Karpas-422 (cell line): ENCODE measurements around the gene MBL2. TPM values are rescaled to one million over a fixed set of nuclear protein-coding genes. Genes with fewer than 3 reads are reported as not detected.

Source experiments
- DNase-seq: peaks from one replicate; pipeline ENCODE4 v3.0.0-alpha.2; 2015
- H2AFZ ChIP-seq: fragments of 200-600 bp; sonication (generic); 2 replicates; pipeline ENCODE4 v1.6.1; 2014; ENCODE audit warnings: antibody characterized with exemption, low read length, mixed read lengths
- H3K27ac ChIP-seq: fragments of 200-600 bp; sonication (generic); 2 replicates; pipeline ENCODE4 v1.5.1; 2014; ENCODE audit warnings: mild to moderate bottlenecking, low read length, moderate library complexity
- H3K27me3 ChIP-seq: fragments of 200-600 bp; sonication (generic); 2 replicates; pipeline ENCODE4 v1.6.1; 2014; ENCODE audit warnings: low read length, mixed read lengths
- H3K36me3 ChIP-seq: fragments of 200-600 bp; sonication (generic); 2 replicates; pipeline ENCODE4 v1.6.1; 2014; ENCODE audit warnings: low read length, mixed read lengths; ENCODE audit not compliant: insufficient read depth
- H3K4me1 ChIP-seq: fragments of 200-600 bp; sonication (generic); 2 replicates; pipeline ENCODE4 v1.6.1; 2014; ENCODE audit warnings: mild to moderate bottlenecking, low read length, mixed read lengths
- H3K4me2 ChIP-seq: fragments of 200-600 bp; sonication (generic); 2 replicates; pipeline ENCODE4 v1.6.1; 2014; ENCODE audit warnings: low read length, low read depth, mild to moderate bottlenecking; ENCODE audit not compliant: poor library complexity, severe bottlenecking
- H3K4me3 ChIP-seq: fragments of 200-600 bp; sonication (generic); 2 replicates; pipeline ENCODE4 v1.5.1; 2014; ENCODE audit warnings: mild to moderate bottlenecking, antibody characterized with exemption, low read length, mixed read lengths
- H3K79me2 ChIP-seq: fragments of 200-600 bp; sonication (generic); 2 replicates; pipeline ENCODE4 v1.6.1; 2014; ENCODE audit warnings: mild to moderate bottlenecking, low read length, mixed read lengths
- H3K9ac ChIP-seq: fragments of 200-600 bp; sonication (generic); 2 replicates; pipeline ENCODE4 v1.6.0; 2014; ENCODE audit warnings: low read length
- H3K9me2 ChIP-seq: fragments of 200-600 bp; sonication (generic), shearing (Covaris generic); replicated peaks from 2 replicates; pipeline ENCODE4 v1.6.0; 2014; ENCODE audit warnings: mild to moderate bottlenecking, low read length, moderate library complexity; ENCODE audit not compliant: insufficient read depth
- H3K9me3 ChIP-seq: fragments of 300-700, 200-600 bp; sonication (generic); 2 replicates; pipeline ENCODE4 v1.6.1; 2014; ENCODE audit warnings: low read length, mixed read lengths
- H4K20me1 ChIP-seq: fragments of 200-600 bp; sonication (generic); 2 replicates; pipeline ENCODE4 v1.6.1; 2014; ENCODE audit warnings: mild to moderate bottlenecking, antibody characterized with exemption, low read length, low read depth; ENCODE audit not compliant: insufficient read depth
- total RNA-seq: library from RNA; depleted of rRNA; stranded (reverse); fragments of >200 nt; shearing (Covaris generic); gene quantifications from 2 replicates; pipeline ENCODE4 v1.2.3, GENCODE V29; 2014; ENCODE audit warnings: low replicate concordance

The MBL2 gene
- total RNA-seq, 1 experiment from 2014 or later = not detected

DNA sequence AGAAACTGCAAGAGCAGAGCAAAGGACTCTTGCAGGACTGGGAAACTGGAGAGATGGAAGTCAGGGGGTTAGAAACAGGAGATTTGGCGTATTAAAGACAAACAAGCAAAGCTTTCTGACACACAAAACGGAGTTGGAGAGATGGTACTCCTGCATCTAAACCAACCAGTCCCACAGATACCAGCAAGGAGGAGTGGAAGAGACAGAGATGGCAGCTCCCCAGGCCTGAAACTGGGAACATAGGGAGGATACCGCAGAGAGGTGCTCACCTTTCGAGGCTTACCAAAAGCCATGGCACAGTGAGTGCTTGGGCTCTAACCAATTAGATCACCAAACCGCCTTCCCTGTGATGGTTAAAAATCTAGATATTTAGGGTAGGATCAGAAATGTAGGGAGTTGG lies 4.8 kb upstream of the MBL2 start:
- H3K9me2 ChIP-seq = no peaks in the 10 kb centered on the region
- no peak overlapping the region for H3K27ac ChIP-seq
- no peak for DNase-seq

DNA sequence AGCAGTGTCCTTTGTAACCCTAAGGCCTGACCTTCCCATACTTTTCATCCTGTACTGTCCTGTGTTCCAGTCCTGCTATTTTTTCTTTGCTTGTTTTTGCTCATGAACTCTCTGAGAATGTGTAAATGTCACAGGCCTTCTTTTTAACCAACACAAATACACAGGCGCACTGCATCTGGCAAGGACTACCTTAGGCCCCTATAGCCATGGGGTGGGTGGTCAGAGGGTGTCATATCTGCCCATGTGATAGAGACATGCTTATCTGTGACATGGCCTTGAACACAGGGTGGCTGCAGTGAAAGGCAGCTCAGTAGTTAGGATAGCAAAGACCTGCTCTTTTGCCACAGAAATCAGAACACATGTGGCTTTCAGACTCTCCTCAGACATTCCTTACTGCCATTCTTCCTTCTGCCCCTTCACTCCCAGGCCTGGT lies 3.9 kb upstream of the MBL2 start:
- H3K4me1 ChIP-seq = no peaks in the 10 kb centered on the region
- H3K36me3 ChIP-seq = no peaks in the 10 kb centered on the region
- no peak overlapping the region for H2AFZ ChIP-seq
- H3K27ac ChIP-seq = no peak overlapping the region
- H3K4me2 ChIP-seq = no peak overlapping the region
- no peaks in the 10 kb centered on the region for H3K9me3 ChIP-seq
- no peaks in the 10 kb centered on the region for H4K20me1 ChIP-seq
- H3K4me3 ChIP-seq = no peak overlapping the region
- H3K9ac ChIP-seq = no peak overlapping the region
- no peaks in the 10 kb centered on the region for H3K27me3 ChIP-seq
- no peaks in the 10 kb centered on the region for H3K79me2 ChIP-seq
- no peak for DNase-seq
- H3K9me2 ChIP-seq = no peaks in the 10 kb centered on the region

More for the DNA sequence above, 4.8 kb upstream of the MBL2 start:
- H3K36me3 ChIP-seq = no peaks in the 10 kb centered on the region
- H2AFZ ChIP-seq = no peak overlapping the region
- H3K4me3 ChIP-seq = no peak overlapping the region
- no peak overlapping the region for H3K4me2 ChIP-seq
- H3K79me2 ChIP-seq = no peaks in the 10 kb centered on the region
- H3K4me1 ChIP-seq = no peaks in the 10 kb centered on the region
- no peaks in the 10 kb centered on the region for H3K9me3 ChIP-seq
- H4K20me1 ChIP-seq = no peaks in the 10 kb centered on the region
- H3K9ac ChIP-seq = no peak overlapping the region
- H3K27me3 ChIP-seq = no peaks in the 10 kb centered on the region

GRCh38 chr10:52775132-52775647 lies 2.6 kb upstream of the MBL2 start:
- Histone ChIP-seq H3K79me2 (no peaks in the 10 kb centered on the region), H3K4me3 (no peak overlapping the region), H3K9me2 (no peaks in the 10 kb centered on the region), H3K4me2 (no peak overlapping the region), H3K27me3 (no peaks in the 10 kb centered on the region), H3K36me3 (no peaks in the 10 kb centered on the region), H3K4me1 (no peaks in the 10 kb centered on the region), H3K9ac (no peak overlapping the region), H4K20me1 (no peaks in the 10 kb centered on the region), H3K9me3 (no peaks in the 10 kb centered on the region), H2AFZ (no peak overlapping the region), H3K27ac (no peak overlapping the region)
- no peak for DNase-seq

DNA sequence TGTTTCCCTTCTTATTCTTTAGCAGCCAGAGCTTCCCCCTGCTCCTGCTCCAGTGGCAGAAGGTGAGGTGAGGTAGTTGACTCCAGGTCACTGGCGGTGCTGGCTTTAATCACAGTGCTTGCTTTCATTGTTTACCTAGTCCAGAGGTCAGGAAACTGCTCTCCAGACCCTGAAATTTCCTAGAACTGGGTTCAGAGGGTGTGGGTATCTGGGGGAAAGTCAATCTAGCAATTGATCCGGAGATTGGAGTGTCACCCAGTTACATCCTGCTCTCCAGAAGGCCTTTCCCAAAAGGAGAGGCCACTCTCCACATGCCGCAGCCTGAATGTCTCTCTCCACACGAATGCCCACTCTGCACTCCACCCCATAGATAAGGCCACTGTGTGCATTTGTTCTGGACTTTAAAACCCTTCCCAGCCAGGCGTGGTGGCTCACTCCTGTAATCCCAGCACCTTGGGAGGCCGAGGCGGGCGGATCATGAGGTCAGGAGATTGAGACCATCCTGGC lies 2.1 kb upstream of the MBL2 start:
- H2AFZ ChIP-seq = no peak overlapping the region
- H3K4me3 ChIP-seq = no peak overlapping the region
- no peaks in the 10 kb centered on the region for H3K27me3 ChIP-seq
- no peak overlapping the region for H3K9ac ChIP-seq
- H3K79me2 ChIP-seq = no peaks in the 10 kb centered on the region
- H3K9me2 ChIP-seq = no peaks in the 10 kb centered on the region
- H3K4me1 ChIP-seq = no peaks in the 10 kb centered on the region
- no peak for DNase-seq
- no peaks in the 10 kb centered on the region for H4K20me1 ChIP-seq
- no peak overlapping the region for H3K27ac ChIP-seq
- no peaks in the 10 kb centered on the region for H3K9me3 ChIP-seq
- no peak overlapping the region for H3K4me2 ChIP-seq
- H3K36me3 ChIP-seq = no peaks in the 10 kb centered on the region

- H3K4me1 ChIP-seq = no peaks in the 10 kb centered on the region
- no peak overlapping the region for H3K4me2 ChIP-seq
- H3K9ac ChIP-seq = no peak overlapping the region
- H3K27me3 ChIP-seq = no peaks in the 10 kb centered on the region
- no peaks in the 10 kb centered on the region for H4K20me1 ChIP-seq
- H3K36me3 ChIP-seq = no peaks in the 10 kb centered on the region
- H3K27ac ChIP-seq = no peak overlapping the region
- no peaks in the 10 kb centered on the region for H3K9me2 ChIP-seq
- no peak for DNase-seq
- no peak overlapping the region for H3K4me3 ChIP-seq
- no peaks in the 10 kb centered on the region for H3K79me2 ChIP-seq
- H2AFZ ChIP-seq = no peak overlapping the region
- no peaks in the 10 kb centered on the region for H3K9me3 ChIP-seq
These were observed 1.6 kb upstream of the MBL2 start for GRCh38 chr10:52774182-52774581.

GRCh38 chr10:52771534-52772445 lies 794 bp downstream of the MBL2 start:
- Histone ChIP-seq H3K9ac (no peak overlapping the region), H3K4me3 (no peak overlapping the region), H3K4me1 (no peaks in the 10 kb centered on the region), H3K79me2 (no peaks in the 10 kb centered on the region), H3K27me3 (no peaks in the 10 kb centered on the region), H3K4me2 (no peak overlapping the region), H3K27ac (no peak overlapping the region), H3K9me2 (no peaks in the 10 kb centered on the region), H4K20me1 (no peaks in the 10 kb centered on the region), H3K9me3 (no peaks in the 10 kb centered on the region), H2AFZ (no peak overlapping the region), H3K36me3 (no peaks in the 10 kb centered on the region)
- no peak for DNase-seq

DNA sequence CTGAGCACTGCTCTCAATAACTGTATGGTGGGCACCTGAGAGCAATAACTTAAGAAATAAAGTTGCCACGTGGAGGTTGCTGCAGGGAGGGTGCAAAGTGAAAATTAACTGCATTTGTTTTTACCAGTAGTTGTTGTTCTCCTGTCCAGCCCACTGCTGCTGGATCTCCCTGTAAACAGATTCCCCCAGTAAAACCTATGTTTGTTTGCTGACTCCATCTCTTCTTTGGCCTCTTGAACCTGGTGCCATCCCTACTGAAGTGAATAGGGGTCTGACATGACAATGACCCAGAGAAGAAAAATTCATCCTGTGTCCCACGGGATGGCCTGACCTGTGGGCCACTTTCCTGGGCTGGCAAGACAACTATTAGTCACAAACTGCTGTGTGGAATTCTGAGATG lies 1.7 kb downstream of the MBL2 start:
- H3K79me2 ChIP-seq = no peaks in the 10 kb centered on the region
- H3K9ac ChIP-seq = no peak overlapping the region

DNA sequence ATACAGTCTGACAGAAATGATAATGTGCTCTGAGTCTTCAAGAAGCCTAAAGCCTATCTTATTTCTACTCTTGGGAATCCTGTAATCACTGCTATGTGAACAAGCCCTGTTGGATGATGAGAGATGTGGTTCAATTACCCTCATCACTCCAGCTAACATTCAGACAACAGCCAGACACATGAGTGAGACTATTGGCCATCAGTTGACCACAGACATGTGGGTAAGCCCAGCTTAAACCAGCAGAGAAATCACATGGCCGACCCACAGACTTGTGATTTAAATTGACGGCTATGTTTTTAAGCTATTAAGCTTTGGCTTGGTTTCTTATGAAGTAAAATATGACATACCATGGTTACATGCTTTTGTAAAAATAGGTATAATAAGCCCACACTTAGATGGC lies 2.6 kb downstream of the MBL2 start:
- no peak overlapping the region for H3K9ac ChIP-seq
- no peaks in the 10 kb centered on the region for H3K4me1 ChIP-seq
- H3K4me3 ChIP-seq = no peak overlapping the region
- no peaks in the 10 kb centered on the region for H3K27me3 ChIP-seq
- no peaks in the 10 kb centered on the region for H4K20me1 ChIP-seq
- no peak for DNase-seq
- H3K9me3 ChIP-seq = no peaks in the 10 kb centered on the region
- H3K4me2 ChIP-seq = no peak overlapping the region
- no peaks in the 10 kb centered on the region for H3K9me2 ChIP-seq
- H3K79me2 ChIP-seq = no peaks in the 10 kb centered on the region
- H2AFZ ChIP-seq = no peak overlapping the region
- no peak overlapping the region for H3K27ac ChIP-seq
- H3K36me3 ChIP-seq = no peaks in the 10 kb centered on the region

More for the DNA sequence above, 1.7 kb downstream of the MBL2 start:
- Histone ChIP-seq H3K9me3 (no peaks in the 10 kb centered on the region), H3K27ac (no peak overlapping the region), H3K4me2 (no peak overlapping the region), H4K20me1 (no peaks in the 10 kb centered on the region), H2AFZ (no peak overlapping the region), H3K4me1 (no peaks in the 10 kb centered on the region), H3K36me3 (no peaks in the 10 kb centered on the region), H3K9me2 (no peaks in the 10 kb centered on the region), H3K4me3 (no peak overlapping the region), H3K27me3 (no peaks in the 10 kb centered on the region)
- DNase-seq = no peak
